ENCODE data around the gene CGN.

CGN gene

GRCh38 chr1:151510957-151511635, at the start of gene CGN:
Gene CGN, plus strand, starts transcription at chr1:151511387. Its CDS starts 7,133 bp downstream, at chr1:151518520.
- DNase-seq (ENCODE audit: low read depth): peak; percentile 56

GRCh38 chr1:151461694-151462093, 49.5 kb upstream of the CGN start:
- no peak for DNase-seq (ENCODE audit: low read depth)

- DNase-seq (ENCODE audit: low read depth): no peak
Observed at GRCh38 chr1:151465026-151465425, 46.2 kb upstream of the CGN start.

GRCh38 chr1:151472856-151473731, 38.1 kb upstream of the CGN start:
- no peak for DNase-seq (ENCODE audit: low read depth)

GRCh38 chr1:151474745-151475144, 36.4 kb upstream of the CGN start:
- DNase-seq (ENCODE audit: low read depth): no peak

GRCh38 chr1:151475175-151475574, 36.0 kb upstream of the CGN start:
- no peak for DNase-seq (ENCODE audit: low read depth)

- no peak for DNase-seq (ENCODE audit: low read depth)
Observed at GRCh38 chr1:151476083-151476482, 35.1 kb upstream of the CGN start.

- DNase-seq (ENCODE audit: low read depth): no peak
Observed at GRCh38 chr1:151477066-151477465, 34.1 kb upstream of the CGN start.

GRCh38 chr1:151478140-151478812, 32.9 kb upstream of the CGN start:
- DNase-seq (ENCODE audit: low read depth): no peak

- DNase-seq (ENCODE audit: low read depth): no peak
Observed at GRCh38 chr1:151478923-151479322, 32.3 kb upstream of the CGN start.

- no peak for DNase-seq (ENCODE audit: low read depth)
Observed at GRCh38 chr1:151479462-151479861, 31.7 kb upstream of the CGN start.

- DNase-seq (ENCODE audit: low read depth): no peak
Observed at GRCh38 chr1:151482017-151482416, 29.2 kb upstream of the CGN start.

- DNase-seq (ENCODE audit: low read depth): no peak
Observed at GRCh38 chr1:151485685-151486255, 25.4 kb upstream of the CGN start.

- no peak for DNase-seq (ENCODE audit: low read depth)
Observed at GRCh38 chr1:151486557-151486956, 24.6 kb upstream of the CGN start.

GRCh38 chr1:151491641-151492040, 19.5 kb upstream of the CGN start:
- DNase-seq (ENCODE audit: low read depth): no peak

- DNase-seq (ENCODE audit: low read depth): no peak
Observed at GRCh38 chr1:151492120-151492519, 19.1 kb upstream of the CGN start.

GRCh38 chr1:151493042-151493441, 18.1 kb upstream of the CGN start:
- no peak for DNase-seq (ENCODE audit: low read depth)

- peak; percentile 24 for DNase-seq (ENCODE audit: low read depth)
Observed at GRCh38 chr1:151494741-151495281, 16.4 kb upstream of the CGN start.

GRCh38 chr1:151495316-151495715, 15.9 kb upstream of the CGN start:
- DNase-seq (ENCODE audit: low read depth): no peak

GRCh38 chr1:151499365-151499764, 11.8 kb upstream of the CGN start:
- no peak for DNase-seq (ENCODE audit: low read depth)

- DNase-seq (ENCODE audit: low read depth): no peak
Observed at GRCh38 chr1:151499930-151500329, 11.3 kb upstream of the CGN start.

- no peak for DNase-seq (ENCODE audit: low read depth)
Observed at GRCh38 chr1:151501474-151501873, 9.7 kb upstream of the CGN start.

Data from fibroblast of the conjunctiva (primary cell).